Measurements from ENCODE around the gene FOXL3.
"Not testable (repeated sequence)": the region's sequence is repeated elsewhere in the genome, so short reads cannot be mapped to it uniquely, and the experiment has no call there.

DNA sequence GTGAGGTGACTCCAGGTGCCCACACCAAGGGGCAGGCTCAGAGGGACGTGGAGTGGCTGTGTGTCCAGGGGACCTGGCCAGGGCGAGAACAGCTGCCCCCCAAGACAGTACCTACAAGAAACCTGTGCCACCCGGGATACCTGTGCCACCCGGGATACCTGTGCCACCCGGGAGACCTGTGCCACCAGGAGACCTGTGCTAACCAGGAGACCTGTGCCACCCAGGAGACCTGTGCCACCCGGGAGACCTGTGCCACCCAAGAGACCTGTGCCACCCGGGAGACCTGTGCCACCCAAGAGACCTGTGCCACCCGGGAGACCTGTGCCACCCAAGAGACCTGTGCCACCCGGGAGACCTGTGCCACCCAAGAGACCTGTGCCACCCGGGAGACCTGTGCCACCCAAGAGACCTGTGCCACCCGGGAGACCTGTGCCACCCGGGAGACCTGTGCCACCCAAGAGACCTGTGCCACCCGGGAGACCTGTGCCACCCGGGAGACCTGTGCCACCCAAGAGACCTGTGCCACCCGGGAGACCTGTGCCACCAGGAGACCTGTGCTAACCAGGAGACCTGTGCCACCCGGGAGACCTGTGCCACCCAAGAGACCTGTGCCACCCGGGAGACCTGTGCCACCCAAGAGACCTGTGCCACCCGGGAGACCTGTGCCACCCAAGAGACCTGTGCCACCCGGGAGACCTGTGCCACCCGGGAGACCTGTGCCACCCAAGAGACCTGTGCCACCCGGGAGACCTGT, 47.0 kb upstream of the FOXL3 start:
- not testable (repeated sequence) for TF ChIP-seq ZNF384 (IDR thresholded peaks at IDR 0.05); SP1 (IDR thresholded peaks at IDR 0.05); FOXM1 (IDR thresholded peaks at IDR 0.05; ENCODE audit: borderline replicate concordance); ELF4 (IDR thresholded peaks at IDR 0.05)

Data from HEK293T (cell line).